SU-DHL-6 (cell line): ENCODE results near the gene DCUN1D2.

Experiments
- EZH2phosphoT487 ChIP-seq: fragments of 200-600 bp; sonication (generic), shearing (Covaris generic); conservative IDR thresholded peaks from 2 replicates; pipeline ENCODE4 v1.6.1; 2018; ENCODE audit warnings: mild to moderate bottlenecking, antibody characterized with exemption, low read length, moderate library complexity, mixed read lengths
- TF ChIP-seq, protein P1 (sequence below): fragments of 200-600 bp; sonication (generic); IDR thresholded peaks from one replicate; pipeline ENCODE4 v1.5.1; 2017; ENCODE audit warnings: antibody characterized with exemption, mild to moderate bottlenecking, low read length, moderate library complexity; ENCODE audit not compliant: insufficient read depth, poor library complexity, severe bottlenecking

DNA sequence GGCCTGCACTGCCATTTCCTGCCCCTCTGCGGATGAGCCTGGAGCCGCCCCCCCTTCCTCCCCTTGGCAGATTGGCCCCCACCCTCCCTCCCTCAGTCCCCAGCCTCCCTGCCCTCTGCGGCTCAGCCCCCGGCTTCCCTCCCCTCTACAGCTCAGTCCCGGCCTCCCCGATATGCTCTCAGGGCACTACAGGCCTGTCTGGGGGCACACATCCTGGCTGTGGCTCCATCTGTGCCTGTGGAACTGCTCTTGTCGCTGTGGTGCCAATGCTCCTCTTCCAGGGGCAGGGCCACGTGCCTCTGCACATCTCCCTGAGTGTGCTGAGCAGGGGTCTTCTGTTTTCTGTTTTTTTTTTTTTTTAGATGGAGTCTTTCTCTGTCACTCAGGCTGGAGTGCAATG lies 76.2 kb downstream of the DCUN1D2 start:
- TF ChIP-seq, protein P1, sequence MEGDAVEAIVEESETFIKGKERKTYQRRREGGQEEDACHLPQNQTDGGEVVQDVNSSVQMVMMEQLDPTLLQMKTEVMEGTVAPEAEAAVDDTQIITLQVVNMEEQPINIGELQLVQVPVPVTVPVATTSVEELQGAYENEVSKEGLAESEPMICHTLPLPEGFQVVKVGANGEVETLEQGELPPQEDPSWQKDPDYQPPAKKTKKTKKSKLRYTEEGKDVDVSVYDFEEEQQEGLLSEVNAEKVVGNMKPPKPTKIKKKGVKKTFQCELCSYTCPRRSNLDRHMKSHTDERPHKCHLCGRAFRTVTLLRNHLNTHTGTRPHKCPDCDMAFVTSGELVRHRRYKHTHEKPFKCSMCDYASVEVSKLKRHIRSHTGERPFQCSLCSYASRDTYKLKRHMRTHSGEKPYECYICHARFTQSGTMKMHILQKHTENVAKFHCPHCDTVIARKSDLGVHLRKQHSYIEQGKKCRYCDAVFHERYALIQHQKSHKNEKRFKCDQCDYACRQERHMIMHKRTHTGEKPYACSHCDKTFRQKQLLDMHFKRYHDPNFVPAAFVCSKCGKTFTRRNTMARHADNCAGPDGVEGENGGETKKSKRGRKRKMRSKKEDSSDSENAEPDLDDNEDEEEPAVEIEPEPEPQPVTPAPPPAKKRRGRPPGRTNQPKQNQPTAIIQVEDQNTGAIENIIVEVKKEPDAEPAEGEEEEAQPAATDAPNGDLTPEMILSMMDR = no peak
- no peak for TF ChIP-seq EZH2phosphoT487
